AG09319 (cell line): ENCODE data around the gene ZFYVE9.

ENCODE experiments used
- DNase-seq: peaks from one replicate; pipeline ENCODE4 v3.0.0-alpha.2; 2010; ENCODE audit warnings: low read depth; ENCODE audit errors: extremely low read depth
- CTCF ChIP-seq: IDR thresholded peaks from 2 replicates; pipeline ENCODE4 v1.5.1; 2011; ENCODE audit warnings: low read depth, mild to moderate bottlenecking, inconsistent platforms, low read length, moderate library complexity

The ZFYVE9 gene

DNA sequence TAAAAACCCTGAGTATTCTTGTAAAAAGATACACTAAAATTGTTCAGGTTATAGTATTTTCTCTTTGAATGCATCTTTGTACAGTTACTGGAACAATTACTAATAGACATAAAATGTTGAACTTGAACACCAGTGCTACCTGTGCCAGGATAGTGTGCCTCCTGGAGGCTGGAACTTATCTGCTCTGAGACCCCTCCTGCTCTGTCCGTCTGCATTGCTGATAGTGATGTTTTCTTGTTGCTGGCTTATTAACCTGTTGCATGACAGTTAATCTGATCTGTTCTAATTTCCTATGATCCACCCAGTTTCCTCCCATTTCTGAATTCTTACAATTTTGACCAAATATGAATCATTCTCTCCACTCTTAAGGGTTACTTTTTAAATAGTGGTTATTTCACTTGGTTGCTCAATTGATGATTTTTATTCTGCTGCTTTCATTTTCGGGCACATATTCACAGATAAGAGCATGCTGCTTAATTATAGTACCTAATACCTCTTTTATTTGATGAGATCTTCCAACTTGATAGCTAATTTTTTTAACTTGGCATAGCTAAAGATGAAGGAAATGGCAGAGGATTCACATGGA is 122.7 kb downstream of the ZFYVE9 start:
- TF ChIP-seq CTCF: peak; percentile 12

DNA sequence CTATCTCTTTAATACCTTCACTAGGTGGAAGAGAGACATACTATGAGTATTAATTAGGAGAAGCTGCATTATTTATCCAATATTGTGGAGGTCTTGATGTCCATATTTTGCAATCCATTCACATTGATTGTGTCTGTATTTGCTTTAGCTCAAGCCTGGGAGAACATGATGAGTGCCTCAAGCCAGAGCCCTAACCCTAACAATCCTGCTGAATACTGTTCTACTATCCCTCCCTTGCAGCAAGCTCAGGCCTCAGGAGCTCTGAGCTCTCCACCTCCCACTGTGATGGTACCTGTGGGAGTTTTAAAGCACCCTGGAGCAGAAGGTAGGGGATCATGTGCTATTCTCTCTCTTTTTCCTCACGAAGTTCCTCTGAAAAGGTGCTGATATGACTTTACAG is 124.6 kb downstream of the ZFYVE9 start:
- DNase-seq: no peak
- no peak for TF ChIP-seq CTCF

More for the DNA sequence above, 122.7 kb downstream of the ZFYVE9 start:
- no peak for DNase-seq

GRCh38 chr1:52268372-52268771 is 126.5 kb downstream of the ZFYVE9 start:
- TF ChIP-seq CTCF: no peak

DNA sequence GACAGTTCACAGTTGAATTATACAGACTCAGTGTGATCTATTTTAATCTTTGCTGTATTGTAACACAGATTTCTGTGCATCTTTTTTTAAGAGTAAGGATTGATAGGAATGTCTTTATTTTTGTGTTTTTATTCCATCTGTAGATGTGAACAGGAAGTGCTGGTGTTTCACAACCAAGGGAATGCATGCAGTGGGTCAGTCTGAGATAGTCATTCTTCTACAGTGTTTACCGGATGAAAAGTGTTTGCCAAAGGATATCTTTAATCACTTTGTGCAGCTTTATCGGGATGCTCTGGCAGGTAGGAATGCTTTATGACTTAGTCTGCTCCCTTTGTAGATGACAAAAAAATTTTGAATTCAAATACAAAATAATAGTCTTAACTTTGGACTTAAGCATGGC is 139.6 kb downstream of the ZFYVE9 start:
- TF ChIP-seq CTCF: no peak
- no peak for DNase-seq

More at GRCh38 chr1:52268372-52268771, 126.5 kb downstream of the ZFYVE9 start:
- no peak for DNase-seq

- no peak for DNase-seq
- TF ChIP-seq CTCF: no peak
These were observed 146.4 kb downstream of the ZFYVE9 start for GRCh38 chr1:52288286-52288685.

- TF ChIP-seq CTCF: no peak
- no peak for DNase-seq
These were observed 152.7 kb downstream of the ZFYVE9 start for GRCh38 chr1:52294580-52294979.

GRCh38 chr1:52296345-52296744 is 154.5 kb downstream of the ZFYVE9 start:
- peak; percentile 16 for DNase-seq
- TF ChIP-seq CTCF: peak; percentile 78
